K562 (cell line): ENCODE measurements around the gene MYO3B. TPM values are rescaled to one million over a fixed set of nuclear protein-coding genes. Genes with fewer than 3 reads are reported as not detected.

Experiments used
- KLF6 ChIP-seq: fragments of 250-450 bp; sonication (Bioruptor Pico); IDR thresholded peaks from 2 replicates; pipeline ENCODE4 v1.4.0; 2020; ENCODE audit warnings: mild to moderate bottlenecking, moderate library complexity, borderline replicate concordance
- NFE2L1 ChIP-seq: fragments of 450-650 bp; IDR thresholded peaks from 2 replicates; pipeline ENCODE4 v1.6.1; 2016; ENCODE audit warnings: missing genetic modification characterization, low read depth, mild to moderate bottlenecking, missing compliant biosample characterization, moderate library complexity, borderline replicate concordance
- PHF20 ChIP-seq: fragments of 450-650 bp; IDR thresholded peaks from 2 replicates; pipeline ENCODE4 v1.6.1; 2018; ENCODE audit not compliant: partially characterized antibody
- PHTF2 ChIP-seq: fragments of 250-450 bp; sonication (Bioruptor Pico); IDR thresholded peaks from 2 replicates; pipeline ENCODE4 v1.5.0; 2021; ENCODE audit warnings: mild to moderate bottlenecking
- RBM17 ChIP-seq: fragments of 200-400 bp; formaldehyde crosslinking; IDR thresholded peaks from 2 replicates; pipeline ENCODE4 v1.6.1; 2017; ENCODE audit warnings: low read depth, mild to moderate bottlenecking, low read length, borderline replicate concordance
- SLC30A9 ChIP-seq: fragments of 250-450 bp; sonication (Bioruptor Pico); IDR thresholded peaks from 2 replicates; pipeline ENCODE4 v1.8.0; 2022; ENCODE audit warnings: mild to moderate bottlenecking, moderate library complexity
- SMC3 ChIP-seq: conservative IDR thresholded peaks from 2 replicates; pipeline ENCODE4 v1.6.1; 2011; ENCODE audit warnings: low read depth, low read length, improper control_type of control experiment; ENCODE audit not compliant: insufficient read depth
- TAF1 ChIP-seq: IDR thresholded peaks from 2 replicates; pipeline ENCODE4 v1.6.1; 2011; ENCODE audit warnings: mild to moderate bottlenecking, low read length, moderate library complexity; ENCODE audit not compliant: insufficient read depth, control insufficient read depth, severe bottlenecking; ENCODE audit errors: extremely low read depth
- TCF7L2 ChIP-seq: fragments of 150-350 bp; IDR thresholded peaks from 2 replicates; pipeline ENCODE4 v1.6.1; 2016; ENCODE audit warnings: low read depth, mild to moderate bottlenecking, low read length, moderate library complexity
- TGIF2 ChIP-seq: sonication (generic); formaldehyde crosslinking; IDR thresholded peaks from 2 replicates; pipeline ENCODE4 v1.8.1; 2022; ENCODE audit warnings: mild to moderate bottlenecking, missing genetic modification reagents, moderate library complexity
- XRCC4 ChIP-seq: IDR thresholded peaks from one replicate; pipeline ENCODE4 v1.6.1; 2011; ENCODE audit not compliant: insufficient read depth, insufficient read length; ENCODE audit errors: extremely low read depth
- XRCC5 ChIP-seq: fragments of 200-400 bp; formaldehyde crosslinking; IDR thresholded peaks from 2 replicates; pipeline ENCODE4 v1.6.1; 2017; ENCODE audit warnings: low read depth, mild to moderate bottlenecking, low read length
- ZNF57 ChIP-seq: fragments of 450-650 bp; formaldehyde crosslinking; IDR thresholded peaks from 2 replicates; pipeline ENCODE4 v1.4.0; 2020; ENCODE audit warnings: mild to moderate bottlenecking, moderate library complexity
- ZNF75A ChIP-seq: fragments of 450-650 bp; formaldehyde crosslinking; IDR thresholded peaks from 2 replicates; pipeline ENCODE4 v1.4.0; 2020; ENCODE audit warnings: mild to moderate bottlenecking
- polyA plus RNA-seq, 8 experiments: library from polyadenylated mRNA; depleted of rRNA in 4 of 8; stranded (reverse) in 5 of 8; unstranded in 3 of 8; fragments of >200 nt; fragmentation: Nextera tagmentation in 2 of 8; fragmentation: Illumina TruSeq in 1 of 8; extraction: Ambion mirVana in 2 of 8; extraction: Trizol in 1 of 8; gene quantifications; 2 replicates each; pipeline versions ENCODE4 v1.2.1 to v1.2.3, GENCODE V29; 2011 to 2014; ENCODE audit warnings: inconsistent platforms in 1 of 8, missing spikeins in 1 of 8
- total RNA-seq, 7 experiments: library from RNA; depleted of rRNA in 6 of 7; stranded (reverse); fragments of >200 nt in 6 of 7; fragmentation: Illumina TruSeq in 2 of 7; extraction: Trizol in 2 of 7; gene quantifications; 2 replicates each; pipeline versions ENCODE4 v1.2.1 to v1.2.3, GENCODE V29; 2011 to 2021; ENCODE audit warnings: low replicate concordance in 1 of 7
- TF ChIP-seq, protein P1 (sequence below): fragments of 250-450 bp; sonication (Bioruptor Pico); IDR thresholded peaks from 2 replicates; pipeline ENCODE4 v1.8.0; 2022; ENCODE audit warnings: inconsistent platforms
- TF ChIP-seq, protein P2 (sequence below): fragments of 250-450 bp; sonication (Bioruptor Pico); IDR thresholded peaks from 2 replicates; pipeline ENCODE4 v1.8.0; 2021; ENCODE audit warnings: mild to moderate bottlenecking, moderate library complexity
- TF ChIP-seq, protein P3 (sequence below): fragments of 450-650 bp; IDR thresholded peaks from 2 replicates; pipeline ENCODE4 v1.6.1; 2018; ENCODE audit not compliant: partially characterized antibody
- TF ChIP-seq, protein P4 (sequence below): fragments of 250-450 bp; sonication (Bioruptor Pico); IDR thresholded peaks from 2 replicates; pipeline ENCODE4 v1.8.0; 2022; ENCODE audit warnings: moderate library complexity, mild to moderate bottlenecking, inconsistent platforms

MYO3B gene
- total and polyA plus RNA-seq, 9 of the 15 experiments (the other 6 are each of a cell fraction or from before 2014, with no cell fraction given): 2.7 to 6.5 (median 3.6) TPM

DNA sequence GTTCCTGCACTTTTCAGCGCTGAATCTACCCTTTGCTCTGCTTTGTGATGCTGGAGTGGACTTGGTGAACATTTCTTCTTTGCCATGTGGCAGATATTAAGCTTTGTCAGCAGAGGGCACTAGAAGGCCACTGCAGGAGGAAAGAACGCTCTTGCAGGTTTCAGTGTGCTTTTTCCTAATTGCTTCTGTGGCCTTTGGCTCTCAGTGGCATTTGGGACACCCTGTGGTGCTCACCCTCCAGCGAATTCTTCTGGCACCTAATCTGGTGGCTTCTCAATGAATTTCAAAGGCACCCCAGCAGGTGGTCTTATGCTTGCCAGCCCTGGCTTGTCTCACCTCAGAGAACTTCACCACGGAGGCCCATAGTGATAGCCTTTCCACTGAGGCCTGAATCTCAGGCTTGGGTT lies 146.7 kb downstream of the MYO3B start (continued):
- TF ChIP-seq, protein P1, sequence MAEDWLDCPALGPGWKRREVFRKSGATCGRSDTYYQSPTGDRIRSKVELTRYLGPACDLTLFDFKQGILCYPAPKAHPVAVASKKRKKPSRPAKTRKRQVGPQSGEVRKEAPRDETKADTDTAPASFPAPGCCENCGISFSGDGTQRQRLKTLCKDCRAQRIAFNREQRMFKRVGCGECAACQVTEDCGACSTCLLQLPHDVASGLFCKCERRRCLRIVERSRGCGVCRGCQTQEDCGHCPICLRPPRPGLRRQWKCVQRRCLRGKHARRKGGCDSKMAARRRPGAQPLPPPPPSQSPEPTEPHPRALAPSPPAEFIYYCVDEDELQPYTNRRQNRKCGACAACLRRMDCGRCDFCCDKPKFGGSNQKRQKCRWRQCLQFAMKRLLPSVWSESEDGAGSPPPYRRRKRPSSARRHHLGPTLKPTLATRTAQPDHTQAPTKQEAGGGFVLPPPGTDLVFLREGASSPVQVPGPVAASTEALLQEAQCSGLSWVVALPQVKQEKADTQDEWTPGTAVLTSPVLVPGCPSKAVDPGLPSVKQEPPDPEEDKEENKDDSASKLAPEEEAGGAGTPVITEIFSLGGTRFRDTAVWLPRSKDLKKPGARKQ (CRISPR knock-in tag): no peak
- TF ChIP-seq KLF6 (CRISPR knock-in tag): no peak
- TF ChIP-seq TAF1: no peak
- TF ChIP-seq, protein P2, sequence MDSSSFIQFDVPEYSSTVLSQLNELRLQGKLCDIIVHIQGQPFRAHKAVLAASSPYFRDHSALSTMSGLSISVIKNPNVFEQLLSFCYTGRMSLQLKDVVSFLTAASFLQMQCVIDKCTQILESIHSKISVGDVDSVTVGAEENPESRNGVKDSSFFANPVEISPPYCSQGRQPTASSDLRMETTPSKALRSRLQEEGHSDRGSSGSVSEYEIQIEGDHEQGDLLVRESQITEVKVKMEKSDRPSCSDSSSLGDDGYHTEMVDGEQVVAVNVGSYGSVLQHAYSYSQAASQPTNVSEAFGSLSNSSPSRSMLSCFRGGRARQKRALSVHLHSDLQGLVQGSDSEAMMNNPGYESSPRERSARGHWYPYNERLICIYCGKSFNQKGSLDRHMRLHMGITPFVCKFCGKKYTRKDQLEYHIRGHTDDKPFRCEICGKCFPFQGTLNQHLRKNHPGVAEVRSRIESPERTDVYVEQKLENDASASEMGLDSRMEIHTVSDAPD (CRISPR knock-in tag): no peak
- TF ChIP-seq SLC30A9 (CRISPR knock-in tag): no peak
- no peak for TF ChIP-seq NFE2L1 (tag)
- no peak for TF ChIP-seq ZNF57 (CRISPR knock-in tag)
- TF ChIP-seq XRCC4: no peak
- TF ChIP-seq, protein P3, sequence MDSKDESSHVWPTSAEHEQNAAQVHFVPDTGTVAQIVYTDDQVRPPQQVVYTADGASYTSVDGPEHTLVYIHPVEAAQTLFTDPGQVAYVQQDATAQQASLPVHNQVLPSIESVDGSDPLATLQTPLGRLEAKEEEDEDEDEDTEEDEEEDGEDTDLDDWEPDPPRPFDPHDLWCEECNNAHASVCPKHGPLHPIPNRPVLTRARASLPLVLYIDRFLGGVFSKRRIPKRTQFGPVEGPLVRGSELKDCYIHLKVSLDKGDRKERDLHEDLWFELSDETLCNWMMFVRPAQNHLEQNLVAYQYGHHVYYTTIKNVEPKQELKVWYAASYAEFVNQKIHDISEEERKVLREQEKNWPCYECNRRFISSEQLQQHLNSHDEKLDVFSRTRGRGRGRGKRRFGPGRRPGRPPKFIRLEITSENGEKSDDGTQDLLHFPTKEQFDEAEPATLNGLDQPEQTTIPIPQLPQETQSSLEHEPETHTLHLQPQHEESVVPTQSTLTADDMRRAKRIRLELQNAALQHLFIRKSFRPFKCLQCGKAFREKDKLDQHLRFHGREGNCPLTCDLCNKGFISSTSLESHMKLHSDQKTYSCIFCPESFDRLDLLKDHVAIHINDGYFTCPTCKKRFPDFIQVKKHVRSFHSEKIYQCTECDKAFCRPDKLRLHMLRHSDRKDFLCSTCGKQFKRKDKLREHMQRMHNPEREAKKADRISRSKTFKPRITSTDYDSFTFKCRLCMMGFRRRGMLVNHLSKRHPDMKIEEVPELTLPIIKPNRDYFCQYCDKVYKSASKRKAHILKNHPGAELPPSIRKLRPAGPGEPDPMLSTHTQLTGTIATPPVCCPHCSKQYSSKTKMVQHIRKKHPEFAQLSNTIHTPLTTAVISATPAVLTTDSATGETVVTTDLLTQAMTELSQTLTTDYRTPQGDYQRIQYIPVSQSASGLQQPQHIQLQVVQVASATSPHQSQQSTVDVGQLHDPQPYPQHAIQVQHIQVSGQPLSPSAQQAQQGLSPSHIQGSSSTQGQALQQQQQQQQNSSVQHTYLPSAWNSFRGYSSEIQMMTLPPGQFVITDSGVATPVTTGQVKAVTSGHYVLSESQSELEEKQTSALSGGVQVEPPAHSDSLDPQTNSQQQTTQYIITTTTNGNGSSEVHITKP: no peak
- no peak for TF ChIP-seq TCF7L2
- peak; percentile 87; the same call in 1 of the 2 replicates for TF ChIP-seq XRCC5
- no peak for TF ChIP-seq PHF20
- TF ChIP-seq, protein P4, sequence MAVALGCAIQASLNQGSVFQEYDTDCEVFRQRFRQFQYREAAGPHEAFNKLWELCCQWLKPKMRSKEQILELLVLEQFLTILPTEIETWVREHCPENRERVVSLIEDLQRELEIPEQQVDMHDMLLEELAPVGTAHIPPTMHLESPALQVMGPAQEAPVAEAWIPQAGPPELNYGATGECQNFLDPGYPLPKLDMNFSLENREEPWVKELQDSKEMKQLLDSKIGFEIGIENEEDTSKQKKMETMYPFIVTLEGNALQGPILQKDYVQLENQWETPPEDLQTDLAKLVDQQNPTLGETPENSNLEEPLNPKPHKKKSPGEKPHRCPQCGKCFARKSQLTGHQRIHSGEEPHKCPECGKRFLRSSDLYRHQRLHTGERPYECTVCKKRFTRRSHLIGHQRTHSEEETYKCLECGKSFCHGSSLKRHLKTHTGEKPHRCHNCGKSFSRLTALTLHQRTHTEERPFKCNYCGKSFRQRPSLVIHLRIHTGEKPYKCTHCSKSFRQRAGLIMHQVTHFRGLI (CRISPR knock-in tag): no peak
- TF ChIP-seq ZNF75A (CRISPR knock-in tag): no peak
- TF ChIP-seq TGIF2: no peak
- peak; percentile 92 for TF ChIP-seq SMC3
- TF ChIP-seq RBM17: no peak
- TF ChIP-seq PHTF2: no peak
